Measurements from ENCODE around the gene GULP1. TPM values are rescaled to one million over a fixed set of nuclear protein-coding genes. Genes with fewer than 3 reads are reported as not detected.

Gene GULP1
- total RNA-seq, 3 donors from 2014 or later = 9.0 to 35.7 (median 15.1) TPM

DNA sequence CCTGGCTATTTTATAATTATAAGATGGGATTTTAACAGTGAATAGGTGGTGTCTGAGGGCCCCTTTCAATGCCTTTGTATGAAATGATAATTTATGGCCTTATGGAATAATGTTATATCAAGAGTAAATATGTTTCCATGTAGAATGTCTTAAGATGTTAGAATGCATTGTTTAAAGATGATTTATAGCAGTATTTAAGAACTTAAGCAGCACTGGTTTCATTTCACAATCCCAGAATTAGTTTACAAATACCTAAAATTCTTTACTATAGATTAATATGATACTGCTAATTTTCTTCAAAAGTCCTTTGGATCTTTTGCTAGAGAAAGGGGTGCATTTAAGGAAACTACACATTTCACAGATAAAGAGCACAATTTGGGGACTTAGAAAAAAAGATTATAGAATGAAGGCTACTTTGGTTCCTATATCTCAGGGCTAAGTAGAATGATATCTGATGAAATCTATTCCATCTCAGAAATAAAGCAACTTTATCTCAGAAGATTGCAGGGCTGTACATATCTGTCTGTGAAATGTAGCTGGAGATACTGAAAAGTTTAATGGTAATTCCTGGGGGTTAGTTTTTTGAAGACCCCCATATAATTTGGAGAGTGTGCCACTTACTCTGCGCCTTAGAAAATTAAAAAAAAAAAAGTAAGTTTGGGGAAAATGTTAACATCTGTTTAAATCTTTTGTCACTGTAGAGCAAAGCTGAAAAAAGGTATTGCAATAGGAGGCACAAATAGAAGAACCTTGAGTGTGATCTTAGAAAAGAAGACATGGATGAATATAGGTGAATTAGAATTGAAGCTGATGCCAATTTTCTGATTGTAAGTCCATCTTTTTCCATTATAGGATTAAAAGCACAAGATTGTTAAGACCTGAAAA lies 123.4 kb downstream of the GULP1 start:
- ATAC-seq (no peak), DNase-seq (no peak)
- TF ChIP-seq, protein P1, sequence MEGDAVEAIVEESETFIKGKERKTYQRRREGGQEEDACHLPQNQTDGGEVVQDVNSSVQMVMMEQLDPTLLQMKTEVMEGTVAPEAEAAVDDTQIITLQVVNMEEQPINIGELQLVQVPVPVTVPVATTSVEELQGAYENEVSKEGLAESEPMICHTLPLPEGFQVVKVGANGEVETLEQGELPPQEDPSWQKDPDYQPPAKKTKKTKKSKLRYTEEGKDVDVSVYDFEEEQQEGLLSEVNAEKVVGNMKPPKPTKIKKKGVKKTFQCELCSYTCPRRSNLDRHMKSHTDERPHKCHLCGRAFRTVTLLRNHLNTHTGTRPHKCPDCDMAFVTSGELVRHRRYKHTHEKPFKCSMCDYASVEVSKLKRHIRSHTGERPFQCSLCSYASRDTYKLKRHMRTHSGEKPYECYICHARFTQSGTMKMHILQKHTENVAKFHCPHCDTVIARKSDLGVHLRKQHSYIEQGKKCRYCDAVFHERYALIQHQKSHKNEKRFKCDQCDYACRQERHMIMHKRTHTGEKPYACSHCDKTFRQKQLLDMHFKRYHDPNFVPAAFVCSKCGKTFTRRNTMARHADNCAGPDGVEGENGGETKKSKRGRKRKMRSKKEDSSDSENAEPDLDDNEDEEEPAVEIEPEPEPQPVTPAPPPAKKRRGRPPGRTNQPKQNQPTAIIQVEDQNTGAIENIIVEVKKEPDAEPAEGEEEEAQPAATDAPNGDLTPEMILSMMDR (IDR thresholded peaks at IDR 0.05) = no peak
- Histone ChIP-seq H3K4me3 (no peak overlapping the region), H3K36me3 (ENCODE audit: low read depth) (no peaks in the 10 kb centered on the region), H3K4me1 (ENCODE audit: low read depth) (no peaks in the 10 kb centered on the region), H3K9me3 (peaks cover 3% of the 10 kb centered on the region)
- intact Hi-C loops (cut with DNase I, micrococcal nuclease) = no loop called here

DNA sequence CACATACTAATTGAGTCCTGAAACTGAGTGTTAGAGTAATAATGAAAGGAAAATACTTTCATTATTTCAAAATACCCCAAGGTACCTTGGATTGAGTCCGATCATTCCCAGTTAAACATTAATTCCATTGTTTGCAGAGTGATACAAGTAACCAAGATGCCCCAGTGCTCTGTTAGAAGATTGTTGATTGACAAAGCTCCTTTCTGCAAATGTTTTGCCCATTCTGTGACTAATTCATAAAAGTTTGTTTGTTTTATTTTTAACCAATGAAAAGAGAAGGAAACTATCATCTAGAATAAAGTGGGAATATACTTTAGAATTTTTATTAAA lies 124.0 kb downstream of the GULP1 start:
- H3K36me3 ChIP-seq (ENCODE audit: low read depth) = no peaks in the 10 kb centered on the region
- ATAC-seq (no peak), DNase-seq (no peak)
- TF ChIP-seq, protein P1 (IDR thresholded peaks at IDR 0.05) = no peak
- intact Hi-C loops (cut with DNase I, micrococcal nuclease) = no loop called here
- no peaks in the 10 kb centered on the region for H3K4me1 ChIP-seq (ENCODE audit: low read depth)
- no peak overlapping the region for H3K4me3 ChIP-seq
- H3K9me3 ChIP-seq = peaks cover under 1% of the 10 kb centered on the region

DNA sequence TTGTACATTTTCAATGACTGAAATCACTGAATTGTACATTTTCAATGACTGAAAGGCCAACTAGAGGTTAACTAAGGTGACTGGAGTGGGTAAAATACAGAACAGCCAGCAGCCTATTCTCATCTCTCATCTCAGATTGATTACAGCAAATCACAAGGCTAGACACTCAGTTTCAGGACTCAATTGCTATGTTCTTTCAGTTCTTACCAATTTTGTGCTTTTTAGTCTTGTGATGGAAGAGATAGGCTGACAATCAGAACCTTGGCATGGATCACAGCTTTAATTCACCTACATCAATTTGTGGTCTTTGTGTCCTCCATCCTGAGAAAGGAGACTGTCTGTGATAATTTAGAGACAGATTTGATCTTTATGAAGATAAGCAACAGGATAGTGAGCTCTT lies 124.7 kb downstream of the GULP1 start:
- no peaks in the 10 kb centered on the region for H3K9me3 ChIP-seq
- H3K4me3 ChIP-seq = no peak overlapping the region
- TF ChIP-seq, protein P1 (IDR thresholded peaks at IDR 0.05) = no peak
- intact Hi-C loops (cut with DNase I, micrococcal nuclease) = no loop called here
- ATAC-seq (no peak), DNase-seq (no peak)
- H3K4me1 ChIP-seq (ENCODE audit: low read depth) = no peaks in the 10 kb centered on the region
- no peaks in the 10 kb centered on the region for H3K36me3 ChIP-seq (ENCODE audit: low read depth)

DNA sequence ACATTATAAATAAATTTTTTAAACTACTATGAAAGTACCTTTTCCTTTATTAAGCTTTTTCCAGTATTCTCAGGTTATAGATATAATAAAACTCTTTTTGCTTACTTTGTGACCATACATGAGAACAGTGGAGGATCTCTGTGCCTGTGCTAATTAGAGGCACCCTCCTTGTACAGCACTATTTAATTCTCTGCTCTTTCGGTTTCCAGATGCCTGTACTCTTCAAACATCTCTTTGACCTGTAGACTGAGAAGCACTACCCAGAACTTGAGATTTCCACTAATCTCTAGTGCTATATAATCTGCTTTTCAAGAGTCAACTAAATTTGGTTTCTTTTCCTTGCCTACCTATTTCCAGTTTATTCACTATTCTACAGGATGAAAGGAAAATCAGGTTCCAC lies 131.1 kb downstream of the GULP1 start:
- no peak for DNase-seq
- TF ChIP-seq, protein P1 (IDR thresholded peaks at IDR 0.05) = no peak
- Histone ChIP-seq H3K36me3 (ENCODE audit: low read depth) (no peaks in the 10 kb centered on the region), H3K4me3 (no peak overlapping the region), H3K9me3 (no peaks in the 10 kb centered on the region), H3K4me1 (ENCODE audit: low read depth) (no peaks in the 10 kb centered on the region)
- ATAC-seq = no peak
- intact Hi-C loops (cut with DNase I, micrococcal nuclease) = no loop called here

DNA sequence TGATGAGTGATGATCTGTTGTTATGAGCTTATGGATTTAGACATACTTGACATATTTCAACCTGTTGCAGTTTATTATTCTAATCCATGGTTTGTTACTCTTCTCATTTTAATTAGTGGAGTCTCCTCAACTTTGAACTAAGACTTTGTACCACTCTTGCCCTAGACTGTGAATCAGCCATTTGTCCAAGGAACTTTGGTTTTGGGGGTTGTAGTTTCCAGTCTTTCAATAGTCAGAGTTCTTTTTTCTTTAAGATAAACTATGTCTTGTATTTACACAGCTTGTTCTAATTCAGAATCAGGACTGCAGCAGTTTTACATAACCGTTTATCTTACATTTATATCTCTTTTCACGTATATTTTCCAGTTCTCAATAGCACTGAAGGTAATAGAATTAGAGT lies 133.6 kb downstream of the GULP1 start:
- H3K4me3 ChIP-seq = no peak overlapping the region
- DNase-seq = no peak
- no peaks in the 10 kb centered on the region for H3K4me1 ChIP-seq (ENCODE audit: low read depth)
- no peaks in the 10 kb centered on the region for H3K36me3 ChIP-seq (ENCODE audit: low read depth)
- ATAC-seq = no peak
- no peaks in the 10 kb centered on the region for H3K9me3 ChIP-seq
- intact Hi-C loops (cut with DNase I, micrococcal nuclease) = no loop called here
- TF ChIP-seq, protein P1 (IDR thresholded peaks at IDR 0.05) = no peak
